Endodermal cell (in vitro differentiated cells): Measurements from ENCODE around the gene IPCEF1. TPM values are rescaled to one million over a fixed set of nuclear protein-coding genes. Genes with fewer than 3 reads are reported as not detected.

Experiments
- DNase-seq: peaks from one replicate; pipeline ENCODE4 v3.0.0-alpha.2; 2017
- H3K27ac ChIP-seq: 2 replicates; pipeline ENCODE4 v1.5.1; 2013; ENCODE audit warnings: mild to moderate bottlenecking, low read depth, low read length, moderate library complexity
- H3K27me3 ChIP-seq: 2 replicates; pipeline ENCODE4 v1.6.1; 2013; ENCODE audit warnings: mild to moderate bottlenecking, low read length, moderate library complexity; ENCODE audit not compliant: insufficient read depth, control insufficient read depth, poor library complexity, severe bottlenecking
- H3K36me3 ChIP-seq: 2 replicates; pipeline ENCODE4 v1.7.0; 2013; ENCODE audit warnings: mild to moderate bottlenecking, low read length, moderate library complexity; ENCODE audit not compliant: control insufficient read depth, insufficient read depth
- H3K4me1 ChIP-seq: one replicate; pipeline ENCODE4 v1.7.0; 2013; ENCODE audit warnings: low read length; ENCODE audit not compliant: control insufficient read depth, insufficient read depth
- H3K4me3 ChIP-seq: 2 replicates; pipeline ENCODE4 v1.5.1; 2013; ENCODE audit warnings: mild to moderate bottlenecking, low read length, moderate library complexity
- H3K9ac ChIP-seq: 2 replicates; pipeline ENCODE4 v1.6.1; 2013; ENCODE audit warnings: mild to moderate bottlenecking, low read length, moderate library complexity; ENCODE audit not compliant: poor library complexity, severe bottlenecking; ENCODE audit errors: extremely low read depth
- H3K9me3 ChIP-seq: 2 replicates; pipeline ENCODE4 v1.6.1; 2013; ENCODE audit warnings: mild to moderate bottlenecking, low read length, moderate library complexity; ENCODE audit not compliant: control insufficient read depth
- H3K27ac Mint-ChIP-seq: 2 replicates; pipeline ENCODE4 v1.8.0; 2020; ENCODE audit warnings: mixed read lengths
- H3K27me3 Mint-ChIP-seq: 2 replicates; pipeline ENCODE4 v1.8.0; 2021; ENCODE audit warnings: mild to moderate bottlenecking, mixed read lengths; ENCODE audit not compliant: insufficient read depth
- H3K36me3 Mint-ChIP-seq: 2 replicates; pipeline ENCODE4 v1.8.0; 2020; ENCODE audit warnings: low read depth, mixed read lengths
- H3K4me1 Mint-ChIP-seq: 2 replicates; pipeline ENCODE4 v1.8.0; 2020; ENCODE audit warnings: mixed read lengths
- H3K4me3 Mint-ChIP-seq: 2 replicates; pipeline ENCODE4 v1.8.0; 2020; ENCODE audit warnings: mild to moderate bottlenecking, moderate library complexity, mixed read lengths
- H3K9me3 Mint-ChIP-seq: 2 replicates; pipeline ENCODE4 v1.8.0; 2020; ENCODE audit warnings: mild to moderate bottlenecking, mixed read lengths
- CTCF ChIP-seq: fragments of 200-600 bp; sonication (generic); conservative IDR thresholded peaks from 2 replicates; pipeline ENCODE4 v1.5.0; 2021; ENCODE audit warnings: antibody characterized with exemption, mild to moderate bottlenecking
- WGBS, 2 experiments: methylation state at CpG; one replicate each; pipeline versions ENCODE4 v1.1.5 to v1.1.7; 2013; ENCODE audit warnings: missing lambda C conversion rate in 2 of 2, mixed read lengths in 1 of 2; ENCODE audit not compliant: insufficient coverage in 1 of 2, insufficient read length in 1 of 2; 5-methylcytosine and 5-hydroxymethylcytosine counted together
- total RNA-seq, 2 donors: library from RNA; stranded (reverse); fragmentation: NEBNext Ultra II Directional in 1 of 2; extraction: Animal tissue kit (Norgen Biotek cat#: 25700) in 1 of 2; gene quantifications; 2 replicates in 1 of 2; 3 replicates in 1 of 2; pipeline ENCODE4 v1.2.1, GENCODE V29; 2021

IPCEF1 gene
- total RNA-seq, 2 donors from 2014 or later = 2.2 to 2.8 TPM

- DNase-seq = no peak
- H3K4me1 ChIP-seq = no peaks in the 10 kb centered on the region
- Mint-ChIP-seq H3K4me3 (no peak overlapping the region), H3K9me3 (no peaks in the 10 kb centered on the region), H3K4me1 (no peaks in the 10 kb centered on the region), H3K27me3 (no peaks in the 10 kb centered on the region), H3K27ac (no peak overlapping the region), H3K36me3 (no peaks in the 10 kb centered on the region)
- H3K36me3 ChIP-seq = no peaks in the 10 kb centered on the region
- WGBS, 2 experiments = 93 to 95% methylated on average over 2 to 3 of the region's 3 CpGs
- no peak overlapping the region for H3K9ac ChIP-seq
- no peak overlapping the region for H3K4me3 ChIP-seq
- no peak overlapping the region for H3K27ac ChIP-seq
- no peaks in the 10 kb centered on the region for H3K9me3 ChIP-seq
- TF ChIP-seq CTCF = no peak
- no peaks in the 10 kb centered on the region for H3K27me3 ChIP-seq
Measured at GRCh38 chr6:154350293-154350692, 6.3 kb downstream of the IPCEF1 start.

- Mint-ChIP-seq H3K27ac (no peak overlapping the region), H3K9me3 (no peaks in the 10 kb centered on the region), H3K4me1 (no peaks in the 10 kb centered on the region), H3K4me3 (no peak overlapping the region), H3K36me3 (no peaks in the 10 kb centered on the region), H3K27me3 (no peaks in the 10 kb centered on the region)
- H3K36me3 ChIP-seq = no peaks in the 10 kb centered on the region
- no peak for DNase-seq
- H3K9me3 ChIP-seq = no peaks in the 10 kb centered on the region
- H3K27me3 ChIP-seq = no peaks in the 10 kb centered on the region
- no peak overlapping the region for H3K9ac ChIP-seq
- no peaks in the 10 kb centered on the region for H3K4me1 ChIP-seq
- 86 to 100% methylated on average over 2 to 6 of the region's 6 CpGs for WGBS, 2 experiments
- H3K27ac ChIP-seq = no peak overlapping the region
- H3K4me3 ChIP-seq = no peak overlapping the region
- no peak for TF ChIP-seq CTCF
Measured at GRCh38 chr6:154347981-154348380, 8.6 kb downstream of the IPCEF1 start.

GRCh38 chr6:154345811-154346210 is 10.8 kb downstream of the IPCEF1 start:
- Histone ChIP-seq H3K36me3 (no peaks in the 10 kb centered on the region), H3K9ac (no peak overlapping the region), H3K4me1 (no peaks in the 10 kb centered on the region), H3K4me3 (no peak overlapping the region), H3K9me3 (no peaks in the 10 kb centered on the region), H3K27me3 (no peaks in the 10 kb centered on the region), H3K27ac (no peak overlapping the region)
- no peaks in the 10 kb centered on the region for H3K36me3 Mint-ChIP-seq
- DNase-seq = no peak
- TF ChIP-seq CTCF = no peak
- no peaks in the 10 kb centered on the region for H3K9me3 Mint-ChIP-seq
- H3K27me3 Mint-ChIP-seq = no peaks in the 10 kb centered on the region
- WGBS, 2 experiments = 92 to 97% methylated on average over 2 to 4 of the region's 4 CpGs
- H3K4me1 Mint-ChIP-seq = peaks cover 7% of the 10 kb centered on the region
- no peak overlapping the region for H3K27ac Mint-ChIP-seq
- H3K4me3 Mint-ChIP-seq = no peak overlapping the region
